Endometrium (tissue), 2 donors: ENCODE results near the gene REM2.
"Not testable (repeated sequence)": the region's sequence is repeated elsewhere in the genome, so short reads cannot be mapped to it uniquely, and the experiment has no call there.

Experiments
- FAIRE-seq: peaks from 2 replicates; lab custom pipeline; 2012; peaks lifted over from hg19 to GRCh38; lab: Jason Lieb, UNC
- donor health status: control.
- donor health status: control.

REM2 gene

DNA sequence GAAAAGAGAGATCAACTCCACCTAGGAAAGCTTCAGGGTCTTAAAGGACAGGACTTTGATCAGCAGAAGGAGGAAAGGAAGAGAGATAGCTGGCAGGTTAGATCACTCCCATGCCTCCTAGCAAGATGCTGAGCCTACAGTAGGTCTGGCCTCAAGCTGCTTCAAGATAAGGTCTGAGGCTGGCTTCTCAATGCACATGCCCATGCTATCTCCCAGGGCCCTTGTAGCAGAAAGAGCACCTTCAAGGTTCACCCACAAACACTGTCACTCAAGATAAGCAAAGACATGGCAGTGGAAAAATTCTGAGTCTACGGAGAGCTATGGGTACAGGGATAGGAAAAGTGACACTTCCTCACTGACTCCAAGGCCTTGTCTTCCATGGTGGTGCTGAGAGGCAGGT, 14.3 kb downstream of the REM2 start:
- no peak for FAIRE-seq

DNA sequence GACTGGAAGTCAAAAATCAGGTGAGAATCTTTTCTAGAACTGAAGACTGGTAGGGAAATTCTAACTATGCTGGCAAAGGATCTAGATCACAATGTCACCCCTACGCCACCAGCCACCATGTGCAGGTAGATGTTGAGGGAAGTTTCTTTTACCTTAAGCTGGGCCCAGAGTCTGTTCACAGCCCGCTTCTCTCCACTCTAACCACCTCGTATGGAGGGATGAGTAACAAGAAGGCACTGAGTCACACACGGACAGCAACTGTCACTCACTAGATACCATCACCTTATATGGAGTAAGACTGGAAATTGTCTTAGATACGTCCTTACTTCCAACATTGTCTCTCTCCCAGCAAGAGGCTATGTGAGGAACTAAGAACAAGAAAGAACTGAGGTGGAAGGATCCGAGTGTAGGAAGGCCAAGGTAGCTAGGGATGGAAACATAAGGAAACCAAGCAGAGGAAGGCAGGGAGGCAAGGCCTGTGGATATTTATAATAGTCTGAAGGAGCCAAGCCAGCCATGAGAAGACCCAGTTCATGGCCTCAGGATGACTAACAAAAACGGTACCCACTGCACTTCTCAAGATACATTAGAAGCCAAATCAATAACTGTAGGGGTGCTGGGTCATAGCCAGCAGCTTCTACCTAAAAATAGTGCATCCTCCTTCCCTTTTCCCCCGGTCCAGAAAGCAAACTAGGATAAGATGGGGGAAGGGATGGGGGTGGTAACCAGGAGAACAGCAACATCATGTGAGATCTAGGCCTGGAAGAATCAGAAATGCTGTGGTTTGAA, 15.5 kb downstream of the REM2 start:
- no peak for FAIRE-seq

DNA sequence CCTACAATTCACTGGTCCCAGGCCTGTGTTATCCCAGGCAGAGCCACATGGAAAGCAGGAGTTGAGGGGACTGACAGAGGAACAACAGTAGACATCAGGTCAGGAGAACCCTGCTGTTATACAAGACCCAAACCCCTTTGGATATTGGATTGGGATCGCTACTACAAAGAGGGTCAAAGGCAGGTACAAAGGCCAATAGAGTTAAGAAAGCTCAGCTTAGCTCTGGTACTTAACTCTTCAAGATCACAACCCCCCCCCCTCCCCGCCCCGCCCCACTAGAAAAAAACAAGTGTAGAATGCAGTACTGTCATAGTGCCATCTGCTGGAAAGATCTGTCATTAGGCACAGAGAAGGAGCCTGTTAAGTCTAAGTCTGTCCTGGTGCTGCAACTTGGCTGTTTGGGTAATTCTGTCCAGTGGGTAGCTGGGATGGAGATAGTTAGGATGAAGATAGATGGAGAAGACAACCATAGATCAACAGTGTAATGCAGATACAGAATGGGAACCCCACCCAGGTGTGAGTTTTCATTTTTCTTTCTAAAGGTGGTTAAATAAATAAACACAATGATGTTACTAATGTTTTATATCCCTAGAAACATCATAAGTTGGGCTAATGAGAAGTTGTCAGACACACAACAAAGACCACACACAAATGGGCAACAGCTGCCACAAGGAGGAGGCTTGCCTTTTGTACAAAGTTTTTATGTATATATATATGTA, 17.2 kb downstream of the REM2 start:
- no peak for FAIRE-seq

DNA sequence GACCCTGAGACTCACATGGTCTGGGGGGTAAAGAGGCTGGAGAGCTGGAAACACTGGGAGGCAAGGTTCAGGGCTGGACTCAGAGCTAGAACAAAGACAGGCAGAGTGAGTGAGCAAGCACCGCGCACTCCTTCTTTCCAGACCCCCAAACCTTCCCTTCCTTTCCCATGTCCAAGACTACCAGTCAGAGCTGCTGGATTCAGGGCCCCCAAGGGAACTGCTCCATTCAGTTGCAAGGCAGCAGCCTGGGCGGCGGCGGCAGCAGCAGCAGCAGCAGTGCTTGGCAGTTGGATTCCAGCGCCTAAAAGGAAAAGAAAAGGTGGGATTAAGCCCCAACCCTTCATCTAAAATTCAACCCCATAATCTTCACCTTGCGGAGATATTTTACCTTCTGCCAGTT, 18.8 kb downstream of the REM2 start:
- FAIRE-seq = no peak

DNA sequence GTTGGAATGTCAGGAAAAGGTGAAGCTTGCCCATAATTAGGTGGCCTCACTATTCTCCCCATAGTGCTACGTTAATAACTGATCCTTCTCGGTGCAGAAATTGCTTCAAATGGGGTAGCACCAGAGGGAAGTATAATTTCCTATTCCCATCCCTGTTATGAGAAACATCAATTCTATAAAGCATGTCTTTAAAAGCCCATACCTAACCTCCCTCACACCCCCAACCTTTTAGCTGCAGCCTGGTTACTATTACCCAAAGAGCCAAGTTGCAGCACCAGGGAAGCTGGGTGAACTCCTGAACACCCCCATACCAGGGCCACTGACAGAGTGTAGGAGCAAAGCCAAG, 20.7 kb downstream of the REM2 start:
- no peak for FAIRE-seq

DNA sequence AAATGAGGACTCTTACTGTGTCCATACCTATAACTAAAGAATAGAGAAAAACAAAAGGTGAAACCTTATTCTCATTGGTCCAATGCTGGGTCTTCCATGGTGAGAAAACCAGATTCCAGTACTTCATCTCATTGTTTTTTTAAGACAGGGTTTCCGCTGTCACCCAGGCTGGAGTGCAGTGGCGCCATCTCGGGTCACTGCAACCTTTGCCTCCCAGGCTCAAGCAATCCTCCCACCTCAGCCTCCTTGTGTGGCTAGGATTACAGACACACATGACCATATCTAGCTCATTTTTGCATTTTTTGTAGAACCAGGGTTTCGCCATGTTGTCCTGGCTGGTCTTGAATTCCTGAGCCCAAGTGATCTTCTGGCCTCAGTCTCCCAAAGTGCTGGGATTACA, 22.6 kb downstream of the REM2 start:
- no peak for FAIRE-seq

DNA sequence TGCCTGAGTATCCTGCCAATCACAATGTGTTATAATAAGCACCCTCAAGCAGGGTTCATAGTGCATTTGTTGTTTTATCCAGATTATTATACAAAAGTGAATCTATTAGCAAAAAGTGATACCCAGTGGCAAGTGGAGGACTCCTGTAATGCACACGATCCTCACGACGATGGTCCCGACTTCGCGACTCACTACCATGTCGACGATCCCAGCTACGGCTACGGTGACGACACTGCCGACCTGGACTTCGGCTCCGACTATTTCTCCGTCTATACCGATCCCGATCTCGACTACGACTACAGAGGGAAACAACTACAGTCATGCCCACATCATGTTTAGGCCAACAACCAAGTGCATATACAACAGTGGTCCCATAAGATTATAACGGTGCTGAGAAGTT, 23.1 kb downstream of the REM2 start:
- FAIRE-seq = no peak

DNA sequence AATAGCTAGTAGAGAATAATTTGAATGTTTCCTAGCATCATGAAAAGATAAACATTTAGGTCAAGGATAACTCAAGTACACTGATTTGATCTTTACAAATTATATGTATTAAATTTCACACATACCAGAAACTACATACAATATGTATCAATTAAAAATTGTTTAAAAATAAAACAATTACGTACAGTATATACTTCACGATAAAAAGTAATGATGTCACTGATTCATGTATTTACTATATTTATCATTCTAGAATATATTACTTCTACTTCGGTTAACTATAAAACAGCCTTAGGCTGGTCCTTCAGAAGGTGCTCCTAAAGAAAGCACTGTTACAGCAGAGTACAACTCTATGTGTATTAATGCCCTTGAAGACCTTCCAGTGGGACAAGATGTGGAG, 24.4 kb downstream of the REM2 start:
- FAIRE-seq = no peak

DNA sequence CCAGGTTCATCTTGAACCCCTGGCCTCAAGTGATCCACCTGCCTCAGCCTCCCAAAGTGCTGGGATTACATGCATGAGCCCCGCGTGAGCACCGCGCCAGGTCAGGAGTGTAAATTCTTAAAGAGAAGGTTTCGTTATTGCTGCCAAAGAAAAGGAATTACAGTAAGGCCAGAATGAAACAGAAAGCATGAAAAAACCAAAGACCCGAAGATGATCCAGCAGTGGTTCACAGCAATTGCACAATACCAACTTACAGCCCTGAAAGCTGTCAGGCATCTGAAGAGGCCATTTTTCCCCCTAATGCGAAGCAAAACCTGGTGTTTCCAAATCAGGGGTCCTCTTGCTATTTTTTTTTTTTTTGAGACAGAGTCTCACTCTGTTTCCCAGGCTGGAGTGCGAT, 25.6 kb downstream of the REM2 start:
- no peak for FAIRE-seq

DNA sequence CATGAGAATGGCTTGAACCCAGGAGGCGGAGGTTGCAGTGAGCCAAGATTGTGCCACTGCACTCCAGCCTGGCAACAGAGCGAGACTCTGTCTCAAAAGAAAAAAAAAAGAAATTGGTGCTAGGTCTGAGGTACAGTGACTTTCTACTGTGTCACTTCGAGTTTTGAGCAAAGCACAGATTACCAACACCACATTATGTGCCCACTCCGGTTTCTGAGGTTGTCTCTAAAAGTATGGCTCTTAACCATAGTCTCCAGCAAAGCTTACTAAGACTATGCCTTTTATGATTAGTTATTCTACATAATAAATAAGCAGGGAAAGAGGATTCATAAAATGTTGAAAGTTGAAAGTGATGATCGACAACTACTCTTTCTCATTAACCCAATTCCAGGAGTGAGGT, 27.9 kb downstream of the REM2 start:
- no peak for FAIRE-seq

DNA sequence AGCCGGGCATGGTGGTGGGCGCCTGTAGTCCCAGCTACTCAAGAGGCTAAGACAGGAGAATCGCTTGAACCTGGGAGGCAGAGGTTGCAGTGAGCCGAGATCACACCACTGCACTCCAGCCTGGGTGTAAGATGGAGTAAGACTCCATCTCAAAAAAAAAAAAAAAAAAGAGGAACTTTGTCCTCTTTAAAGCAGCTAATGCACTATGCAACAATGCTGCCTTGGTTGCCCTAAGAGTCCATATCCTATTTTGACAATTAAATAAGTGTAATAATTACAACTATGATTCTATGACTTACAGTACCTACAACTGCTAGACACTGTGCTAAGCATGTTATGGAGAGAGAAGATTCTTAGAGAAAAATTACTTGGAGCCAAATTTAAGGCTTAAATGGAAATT, 31.8 kb downstream of the REM2 start:
- FAIRE-seq = not testable (repeated sequence)

DNA sequence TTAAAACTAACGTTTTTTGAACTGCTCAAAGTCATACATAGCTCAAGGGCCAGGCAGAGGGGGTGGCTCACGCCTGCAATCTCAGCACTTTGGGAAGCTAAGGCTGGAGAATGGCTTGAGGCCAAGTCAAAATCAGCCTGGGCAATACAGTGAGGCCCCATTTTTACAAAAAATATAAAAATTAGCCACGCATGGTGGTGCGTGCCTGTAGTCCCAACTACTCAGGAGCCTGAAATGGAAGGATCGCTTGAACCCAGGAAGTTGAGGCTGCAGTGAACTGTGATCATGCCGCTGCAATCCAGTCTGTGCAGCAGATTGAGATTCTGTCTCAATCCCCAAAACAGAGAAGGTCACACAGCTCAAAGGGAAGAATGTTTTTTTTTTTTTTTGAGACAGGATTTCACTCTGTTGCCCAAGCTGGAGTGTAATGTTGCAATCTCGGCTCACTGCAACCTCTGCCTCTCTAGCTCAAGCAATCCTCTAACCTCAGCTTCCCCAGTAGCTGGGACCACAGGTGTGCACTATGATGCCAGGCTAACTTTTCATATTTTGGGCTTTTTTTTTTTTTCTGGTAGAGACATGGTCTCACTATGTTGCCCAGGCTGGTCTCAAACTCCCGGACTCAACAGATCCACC, 33.0 kb downstream of the REM2 start:
- FAIRE-seq = no peak

DNA sequence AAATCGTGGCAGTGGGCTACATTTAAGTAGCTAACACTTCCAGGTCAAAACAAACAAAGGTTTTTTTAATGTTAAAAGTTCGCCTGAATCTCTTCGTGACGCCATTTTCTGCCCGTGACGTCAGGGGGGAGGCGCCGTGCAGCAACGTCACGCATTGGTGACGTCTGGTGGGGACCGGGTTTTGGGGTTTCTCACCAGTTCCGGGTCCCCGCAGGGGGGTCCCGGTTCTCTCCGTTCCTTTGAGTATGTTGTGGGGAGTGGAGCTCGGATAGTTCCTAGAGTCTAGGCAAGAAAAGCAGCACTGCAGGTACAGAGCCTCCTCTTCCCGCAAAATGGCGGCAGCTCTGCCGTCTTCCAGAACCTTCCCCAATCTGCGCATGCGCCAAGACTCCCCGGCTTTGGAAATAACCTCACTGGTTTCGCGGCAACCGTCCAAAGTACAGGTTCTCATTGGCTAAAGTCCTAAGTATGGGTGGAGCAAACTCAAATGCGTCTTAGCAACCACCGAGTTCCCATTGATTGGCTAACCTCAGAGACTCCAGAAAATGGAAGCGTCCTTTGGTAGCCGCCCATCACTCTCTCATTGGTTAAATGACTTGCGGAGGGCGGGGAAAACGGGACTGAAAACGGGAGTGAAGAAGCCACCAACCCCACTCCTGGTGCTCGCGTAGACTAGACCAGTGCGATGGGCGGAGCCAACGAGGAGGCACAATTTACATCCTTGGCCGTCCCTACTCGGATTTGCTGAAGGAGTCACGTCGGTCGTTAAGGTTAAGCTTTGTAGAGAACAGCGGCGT, 36.0 kb downstream of the REM2 start, which contains the start of gene RBM23:
RBM23 (minus strand) TSS at position 346 of the 797 bp plus-strand sequence.
- FAIRE-seq = peak; percentile 98

DNA sequence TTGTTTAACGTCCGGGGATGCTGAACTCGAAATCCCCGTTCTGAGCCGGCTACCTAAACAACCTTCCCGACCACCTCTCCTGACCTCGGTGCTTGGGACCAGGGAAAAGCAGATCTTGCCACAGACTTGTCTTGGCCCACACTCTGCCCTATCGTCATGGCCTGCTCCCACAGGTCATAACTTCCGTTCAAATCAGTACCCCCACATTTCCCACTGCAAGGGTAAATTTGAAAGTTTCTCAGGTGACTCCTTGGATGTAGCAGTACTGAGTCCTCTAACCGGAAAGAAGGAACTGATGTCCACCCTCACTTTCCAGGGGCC, 36.5 kb downstream of the REM2 start:
- no peak for FAIRE-seq

DNA sequence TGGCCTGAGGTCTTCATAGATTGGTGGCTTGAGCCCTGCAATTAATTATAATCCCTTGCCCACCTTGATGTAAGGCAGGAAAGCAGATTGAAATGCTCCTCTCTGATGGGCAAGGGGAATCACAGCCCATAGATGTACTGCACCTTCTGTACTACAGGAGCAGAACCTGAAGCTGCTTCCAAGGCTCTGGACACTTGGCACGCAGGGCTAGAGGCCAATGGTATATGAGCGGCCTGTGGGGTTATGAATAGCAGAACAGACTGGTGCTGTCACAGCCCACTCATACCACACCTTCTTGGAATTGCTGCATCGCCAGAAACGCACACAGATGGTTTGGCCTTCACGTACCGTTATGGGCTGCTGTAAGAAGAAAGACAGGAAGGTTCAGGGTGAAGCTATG, 37.7 kb downstream of the REM2 start:
- no peak for FAIRE-seq

DNA sequence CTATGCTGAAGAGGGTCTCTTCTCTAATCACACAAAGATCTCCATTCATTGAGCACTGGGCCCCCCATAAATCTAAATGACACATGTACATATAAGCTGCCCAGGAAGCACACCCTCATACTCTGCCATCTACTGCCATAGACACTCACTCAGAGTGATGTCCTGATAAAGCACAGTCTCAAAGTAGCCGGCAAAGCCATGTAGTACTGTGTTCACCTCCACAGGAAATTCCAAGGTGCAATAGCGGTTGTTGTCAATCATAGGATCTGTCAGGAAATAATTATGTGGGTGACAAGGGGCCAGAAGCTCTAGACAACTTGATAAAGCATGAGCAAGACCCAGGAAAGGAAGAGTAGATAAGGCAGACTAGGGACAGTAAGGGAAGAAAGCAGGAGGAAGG, 39.3 kb downstream of the REM2 start:
- FAIRE-seq = no peak

DNA sequence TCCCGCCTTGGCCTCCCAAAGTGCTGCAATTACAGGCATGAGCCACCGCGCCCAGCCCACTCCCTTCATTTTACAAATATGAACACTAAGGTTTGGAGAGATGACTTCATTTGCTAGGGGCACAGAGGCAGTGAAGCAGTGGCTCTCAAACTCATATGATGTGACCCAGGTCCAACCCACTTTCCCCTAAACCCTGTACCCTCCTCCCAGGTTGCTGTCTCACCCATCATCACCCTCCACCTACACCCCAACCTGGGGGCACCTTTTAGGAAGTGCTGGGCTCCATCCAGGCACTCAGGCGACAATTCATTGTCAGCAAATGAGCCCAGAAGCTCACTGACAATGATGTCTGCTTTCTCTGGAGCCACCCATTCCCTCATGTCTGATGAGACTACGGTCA, 40.7 kb downstream of the REM2 start:
- FAIRE-seq = no peak

DNA sequence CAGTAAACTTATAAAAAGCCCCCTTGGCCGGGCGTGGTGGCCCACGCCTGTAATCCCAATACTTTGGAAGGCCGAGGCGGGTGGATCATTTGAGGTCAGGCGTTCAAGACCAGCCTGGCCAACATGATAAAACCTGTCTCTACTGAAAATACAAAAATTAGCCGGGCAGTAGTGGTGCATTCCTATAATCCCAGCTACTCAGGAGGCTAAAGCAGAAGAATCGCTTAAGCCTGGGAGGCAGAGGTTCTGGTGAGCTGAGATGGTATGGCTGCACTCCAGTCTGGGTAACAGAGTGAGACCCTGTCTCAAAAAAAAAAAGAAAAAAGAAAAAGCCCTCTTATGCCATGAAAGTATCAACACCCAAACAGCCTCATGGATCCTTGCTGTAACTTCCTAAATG, 42.5 kb downstream of the REM2 start:
- FAIRE-seq = no peak

DNA sequence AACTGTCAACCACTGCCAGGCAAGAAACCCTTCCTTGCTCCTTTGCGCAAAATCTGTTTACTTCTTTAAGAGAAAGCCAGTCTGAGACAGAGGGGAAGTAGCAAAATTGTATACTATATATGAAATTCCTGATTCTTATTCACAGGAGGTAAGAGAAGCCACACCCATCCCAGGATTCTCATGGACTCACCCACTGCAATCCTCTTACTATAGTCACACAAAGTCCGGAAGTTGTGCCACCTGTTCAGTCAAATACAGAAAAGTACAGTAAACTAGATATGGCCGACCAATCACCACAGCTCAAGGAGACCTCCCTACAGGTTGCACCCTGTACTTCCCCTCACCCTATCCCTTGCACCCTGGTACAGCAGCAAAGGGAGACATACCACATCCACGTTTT, 43.3 kb downstream of the REM2 start:
- no peak for FAIRE-seq

DNA sequence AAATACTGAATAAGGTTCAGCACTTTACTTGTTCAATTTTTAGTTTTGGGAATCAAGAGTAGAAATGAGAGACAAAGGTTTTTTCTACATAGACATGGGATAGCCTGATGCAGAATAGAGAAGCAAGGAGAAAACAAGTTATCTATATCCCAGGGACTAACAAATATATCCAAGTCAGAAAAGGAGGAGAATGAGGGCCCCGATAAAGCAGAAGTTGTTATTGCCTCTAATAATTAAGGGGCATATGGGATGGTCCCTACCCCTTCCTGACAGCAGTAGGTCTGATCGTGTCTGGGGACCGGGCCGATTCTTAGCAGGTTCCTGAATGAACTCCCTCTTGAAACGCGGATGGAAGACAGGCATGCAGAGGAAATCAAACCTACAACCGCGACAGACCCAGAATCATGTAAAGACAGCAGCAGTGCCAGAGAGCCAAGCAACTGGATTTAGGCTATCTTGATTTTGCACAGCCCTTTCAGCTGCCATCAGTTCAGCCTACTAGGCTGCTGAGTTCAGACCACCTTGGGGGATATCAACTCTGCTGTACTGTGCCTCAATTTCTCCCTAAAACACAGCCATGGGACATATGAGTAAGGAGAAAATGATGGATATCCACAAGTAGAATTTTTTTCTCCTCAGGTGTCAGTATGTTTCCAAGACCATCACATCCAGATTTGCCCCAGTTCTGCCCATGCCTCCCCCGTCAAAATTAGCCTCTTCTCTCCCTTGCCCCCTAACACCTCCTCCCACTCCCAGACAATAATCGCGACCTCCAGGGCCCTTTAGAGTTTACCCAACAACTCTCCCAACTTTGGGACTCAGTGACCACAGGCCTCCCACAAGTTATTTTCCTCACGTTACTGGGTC, 45.4 kb downstream of the REM2 start:
- no peak for FAIRE-seq

DNA sequence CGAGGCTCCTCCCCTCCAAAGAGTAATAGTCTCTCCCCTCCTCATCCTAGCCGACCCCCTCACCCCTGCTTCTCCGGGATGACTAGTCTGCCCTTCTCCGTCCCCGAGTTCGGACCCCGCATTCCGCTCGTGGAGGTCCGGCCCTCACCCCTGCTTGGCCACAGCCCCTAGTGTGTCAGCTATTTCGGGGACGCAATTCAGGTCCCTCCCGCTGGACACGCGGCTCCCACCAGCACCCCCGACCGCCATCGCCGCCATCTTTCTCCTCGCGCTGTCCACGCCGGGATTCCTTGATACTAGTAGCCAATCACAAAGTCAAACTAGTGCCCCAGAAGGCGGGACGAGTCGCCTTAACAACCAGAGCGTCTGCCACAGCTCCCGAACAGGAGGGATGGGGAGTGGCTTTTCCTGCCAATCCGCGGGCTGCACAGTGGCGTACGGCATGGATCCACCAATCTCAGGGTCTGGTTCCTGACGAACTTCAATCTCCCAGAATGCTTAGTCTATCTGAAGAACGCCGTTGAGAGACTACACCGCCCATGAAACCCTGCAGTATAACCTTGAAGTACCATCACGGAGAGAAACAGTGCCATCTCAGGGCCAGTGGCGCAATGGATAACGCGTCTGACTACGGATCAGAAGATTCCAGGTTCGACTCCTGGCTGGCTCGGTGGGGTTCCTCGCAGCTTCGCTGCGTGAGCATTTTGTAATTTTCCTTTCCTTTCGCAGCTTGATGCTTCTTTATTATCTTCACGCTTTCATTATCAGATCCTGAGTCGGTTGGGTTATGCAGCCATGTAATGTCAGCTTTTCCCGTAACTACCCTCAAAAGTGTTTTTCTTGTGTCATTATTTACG, 46.3 kb downstream of the REM2 start, which contains the start of gene PRMT5:
PRMT5 (minus strand) TSS at position 273 of the 857 bp plus-strand sequence; CDS start at position 258, 15 bp downstream.
- peak; percentile 94 for FAIRE-seq
